NCI-H1105 treated with DMSO at 0.1 percent for 48 hours (cell line): ENCODE data around the gene NUDT14.

ENCODE experiments used
- DNase-seq: peaks from one replicate; lab custom pipeline; 2025; lab: John Stamatoyannopoulos, UW

The NUDT14 gene

GRCh38 chr14:105146181-105146975 lies 34.7 kb downstream of the NUDT14 start:
- DNase-seq: no peak

DNA sequence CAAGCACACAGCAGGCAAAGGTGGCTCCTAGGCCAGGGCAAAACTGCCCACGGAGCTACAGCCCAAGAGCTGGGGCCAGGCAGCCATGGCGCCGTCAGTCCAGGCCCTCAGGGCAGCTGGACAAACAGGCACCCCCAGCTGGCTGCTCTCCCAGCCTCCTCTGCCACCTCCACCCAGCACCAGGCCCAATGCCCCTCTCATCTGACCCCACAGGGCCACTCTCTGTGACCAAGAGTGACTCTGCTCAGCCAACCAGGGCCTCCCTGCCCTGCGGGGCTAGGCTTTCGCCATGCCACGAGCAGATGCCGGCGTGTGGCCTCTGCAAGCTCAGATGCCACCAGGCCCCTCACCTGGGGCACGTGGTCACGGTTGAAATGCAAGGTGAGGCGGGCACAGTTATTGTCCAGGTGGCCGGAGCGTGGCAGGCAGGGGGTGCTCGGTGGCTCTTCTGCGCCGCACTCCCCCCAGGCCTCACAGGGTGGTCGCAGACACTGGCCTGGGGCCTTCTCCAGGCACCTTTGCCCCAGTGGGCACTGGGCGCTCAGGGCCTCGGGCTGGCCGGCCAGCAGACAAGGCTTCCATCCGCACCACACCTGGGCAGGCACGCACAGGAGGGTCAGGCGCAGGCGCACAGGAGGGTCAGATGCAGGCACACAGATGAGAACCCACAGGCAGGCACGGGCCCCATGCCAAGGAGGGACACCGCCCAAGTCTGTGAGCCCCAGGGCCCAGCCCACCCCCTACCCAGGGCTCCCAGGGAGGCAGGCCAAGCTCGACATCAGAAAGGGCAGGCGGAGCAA lies 35.5 kb downstream of the NUDT14 start:
- DNase-seq: no peak

- DNase-seq: no peak
Observed at GRCh38 chr14:105144666-105145380, 36.3 kb downstream of the NUDT14 start.

DNA sequence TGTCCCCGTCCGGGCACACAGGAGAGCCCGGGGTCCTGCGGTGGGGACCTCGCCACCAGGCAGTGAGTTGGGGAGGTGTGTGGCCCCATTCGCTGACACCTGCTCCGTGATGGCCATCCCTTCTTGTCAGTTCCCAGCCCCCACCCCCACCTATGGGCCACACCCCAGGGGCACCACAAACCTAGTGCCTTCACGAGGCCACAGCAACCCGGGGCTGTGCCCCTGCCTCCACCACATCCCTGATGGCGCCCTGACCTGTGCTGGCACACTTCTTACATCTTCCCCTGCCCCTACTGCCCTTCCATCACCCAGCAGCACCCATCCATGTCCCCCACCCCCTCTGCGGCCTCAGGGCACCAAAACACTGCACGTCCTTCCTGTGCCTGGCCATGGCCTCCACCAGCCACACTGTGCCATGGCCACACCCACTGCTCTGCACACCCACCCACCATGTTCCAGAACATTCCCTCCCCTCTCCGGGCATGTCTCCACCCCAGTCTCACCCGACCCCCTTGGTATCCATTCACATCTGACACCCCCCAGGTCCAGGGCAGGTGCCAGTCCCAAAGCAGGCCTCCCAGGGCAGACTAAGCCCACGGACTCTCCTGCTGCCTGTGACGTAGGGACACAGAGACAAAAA lies 37.0 kb downstream of the NUDT14 start:
- DNase-seq: no peak

- no peak for DNase-seq
Observed at GRCh38 chr14:105143451-105144025, 37.6 kb downstream of the NUDT14 start.

DNA sequence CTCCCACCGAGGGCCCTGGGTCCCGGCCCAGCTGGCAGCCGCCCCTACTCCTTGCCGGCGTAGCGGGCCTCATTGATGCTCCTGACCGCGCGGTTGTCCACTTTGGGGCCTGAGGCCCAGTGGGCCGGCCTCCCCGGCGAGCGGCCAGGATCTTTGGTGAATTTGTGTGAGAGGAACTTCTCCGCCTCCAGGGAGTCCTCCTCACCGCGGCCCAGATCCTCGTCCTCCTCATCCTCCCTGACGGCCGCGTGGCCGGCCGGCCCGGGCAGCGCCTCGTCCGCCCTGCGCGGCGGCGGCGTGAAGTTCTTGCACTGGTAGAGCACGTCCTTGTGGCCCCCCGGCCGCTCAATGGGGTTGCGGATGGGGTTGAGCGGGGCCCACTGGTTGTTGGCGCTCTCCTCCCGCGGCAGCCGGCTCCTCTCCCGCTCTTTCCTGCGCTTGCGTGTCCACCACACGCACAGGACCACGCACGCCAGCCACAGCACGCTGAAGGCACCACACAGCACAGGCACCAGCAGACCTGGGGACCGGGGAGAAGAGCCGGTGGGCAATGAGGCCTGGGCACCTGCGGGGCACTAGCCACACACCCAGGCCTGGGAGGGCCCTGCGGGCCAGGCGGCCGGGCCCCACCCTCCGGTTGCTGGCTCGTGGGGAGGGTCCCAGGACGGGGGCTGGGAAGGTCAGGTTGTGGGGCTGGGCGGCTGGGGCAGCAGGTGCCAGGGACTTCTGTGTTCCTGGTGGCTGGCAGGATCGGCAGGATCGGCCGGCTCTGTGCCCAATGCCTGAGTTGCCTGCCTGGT lies 38.3 kb downstream of the NUDT14 start:
- DNase-seq: no peak

- no peak for DNase-seq
Observed at GRCh38 chr14:105141486-105142281, 39.4 kb downstream of the NUDT14 start.

GRCh38 chr14:105141026-105141425 lies 40.1 kb downstream of the NUDT14 start:
- no peak for DNase-seq

- no peak for DNase-seq
Observed at GRCh38 chr14:105140581-105140980, 40.5 kb downstream of the NUDT14 start.

- no peak for DNase-seq
Observed at GRCh38 chr14:105139831-105140239, 41.3 kb downstream of the NUDT14 start.

GRCh38 chr14:105139212-105139825 lies 41.8 kb downstream of the NUDT14 start:
- DNase-seq: no peak

- no peak for DNase-seq
Observed at GRCh38 chr14:105138551-105139111, 42.5 kb downstream of the NUDT14 start.

- DNase-seq: no peak
Observed at GRCh38 chr14:105138021-105138541, 43.0 kb downstream of the NUDT14 start.

- DNase-seq: no peak
Observed at GRCh38 chr14:105137481-105138020, 43.6 kb downstream of the NUDT14 start.

GRCh38 chr14:105136401-105137322 lies 44.5 kb downstream of the NUDT14 start:
- no peak for DNase-seq

- DNase-seq: no peak
Observed at GRCh38 chr14:105135700-105136395, 45.3 kb downstream of the NUDT14 start.
